GM13977 (cell line): Measurements from ENCODE around the gene CXCL8.

Experiments used
- DNase-seq: peaks from one replicate; pipeline ENCODE4 v3.0.0; 2012; ENCODE audit warnings: low spot score
- in situ Hi-C: fragments of 300-500 bp; cut with MboI; formaldehyde crosslinking; loops from one replicate; pipeline ENCODE4 v1.12.0; 2022; ENCODE audit warnings: low sequenced_read_pairs, low pct_unique_long_range_greater_than_20kb, mixed read lengths, inconsistent platforms; ENCODE audit not compliant: unreplicated experiment
- TF ChIP-seq, protein P1 (sequence below): IDR thresholded peaks from 2 replicates; pipeline ENCODE4 v1.5.1; 2012; ENCODE audit warnings: mild to moderate bottlenecking, control low read depth; ENCODE audit not compliant: insufficient read depth; ENCODE audit errors: extremely low read depth, missing control alignments

CXCL8 gene

DNA sequence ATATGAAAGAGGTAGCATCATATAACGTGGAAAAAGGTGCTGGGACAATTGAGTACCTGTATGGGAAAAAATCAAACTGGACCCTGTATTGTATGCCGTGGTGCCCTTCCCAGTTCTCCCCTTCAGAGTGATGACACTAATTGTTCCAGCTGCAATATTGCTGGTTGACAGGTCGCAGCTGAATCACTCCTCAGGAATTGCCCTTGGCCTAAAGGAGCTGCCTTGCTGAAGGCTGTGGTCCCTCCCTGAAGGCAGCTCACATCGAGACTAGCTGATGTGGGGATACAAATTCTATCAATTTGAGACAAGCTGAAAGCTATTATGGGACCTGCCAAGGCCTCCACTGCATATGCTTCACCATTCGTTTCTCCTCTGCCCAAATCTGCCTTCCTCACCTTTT lies 39.3 kb upstream of the CXCL8 start:
- no peak for DNase-seq
- TF ChIP-seq, protein P1, sequence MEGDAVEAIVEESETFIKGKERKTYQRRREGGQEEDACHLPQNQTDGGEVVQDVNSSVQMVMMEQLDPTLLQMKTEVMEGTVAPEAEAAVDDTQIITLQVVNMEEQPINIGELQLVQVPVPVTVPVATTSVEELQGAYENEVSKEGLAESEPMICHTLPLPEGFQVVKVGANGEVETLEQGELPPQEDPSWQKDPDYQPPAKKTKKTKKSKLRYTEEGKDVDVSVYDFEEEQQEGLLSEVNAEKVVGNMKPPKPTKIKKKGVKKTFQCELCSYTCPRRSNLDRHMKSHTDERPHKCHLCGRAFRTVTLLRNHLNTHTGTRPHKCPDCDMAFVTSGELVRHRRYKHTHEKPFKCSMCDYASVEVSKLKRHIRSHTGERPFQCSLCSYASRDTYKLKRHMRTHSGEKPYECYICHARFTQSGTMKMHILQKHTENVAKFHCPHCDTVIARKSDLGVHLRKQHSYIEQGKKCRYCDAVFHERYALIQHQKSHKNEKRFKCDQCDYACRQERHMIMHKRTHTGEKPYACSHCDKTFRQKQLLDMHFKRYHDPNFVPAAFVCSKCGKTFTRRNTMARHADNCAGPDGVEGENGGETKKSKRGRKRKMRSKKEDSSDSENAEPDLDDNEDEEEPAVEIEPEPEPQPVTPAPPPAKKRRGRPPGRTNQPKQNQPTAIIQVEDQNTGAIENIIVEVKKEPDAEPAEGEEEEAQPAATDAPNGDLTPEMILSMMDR = no peak
- in situ Hi-C loops = no loop called here

DNA sequence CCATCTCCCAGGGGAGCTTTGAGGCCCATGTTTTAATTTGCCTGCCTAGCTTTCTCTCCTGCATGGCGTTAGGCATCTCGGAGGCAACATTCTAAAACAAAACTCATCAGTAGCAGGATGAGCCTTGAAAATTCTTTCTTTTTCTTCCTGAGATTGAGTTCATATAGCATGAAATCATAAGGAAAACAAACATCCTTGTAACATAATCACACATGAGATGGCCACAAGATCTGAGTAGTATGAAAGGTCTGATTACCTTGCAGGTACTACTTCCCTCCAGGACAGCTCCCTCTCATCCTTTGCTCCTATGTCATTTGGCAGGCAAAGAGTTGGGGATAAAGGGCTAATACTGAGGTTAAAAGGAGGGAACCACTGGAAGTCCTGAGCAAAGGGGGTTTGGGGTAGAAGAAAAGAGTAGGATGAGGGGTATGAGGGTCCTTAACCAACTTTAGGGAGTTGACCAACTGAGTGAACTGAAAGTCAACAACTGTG lies 37.5 kb upstream of the CXCL8 start:
- TF ChIP-seq, protein P1 = no peak
- in situ Hi-C loops = no loop called here
- DNase-seq = no peak

DNA sequence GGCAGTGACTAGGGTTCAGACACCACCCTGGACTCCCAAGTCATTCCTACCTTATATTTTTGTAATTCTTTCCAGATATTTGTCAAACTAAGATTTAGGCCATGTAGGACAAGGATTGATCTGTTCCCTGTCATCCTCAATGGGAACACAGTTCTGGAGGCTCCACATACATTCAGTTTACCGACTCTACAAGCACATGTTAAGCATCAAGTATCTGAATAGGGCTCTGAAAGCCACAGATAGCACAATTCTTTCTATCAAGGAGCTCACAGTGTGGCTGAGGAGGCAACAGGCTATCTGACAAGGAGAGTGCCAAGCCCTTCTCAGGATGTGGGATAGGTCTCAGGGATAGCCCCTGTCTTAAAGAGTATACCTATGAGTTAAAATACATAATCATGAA lies 37.0 kb upstream of the CXCL8 start:
- DNase-seq = no peak
- in situ Hi-C loops = no loop called here
- TF ChIP-seq, protein P1 = no peak

DNA sequence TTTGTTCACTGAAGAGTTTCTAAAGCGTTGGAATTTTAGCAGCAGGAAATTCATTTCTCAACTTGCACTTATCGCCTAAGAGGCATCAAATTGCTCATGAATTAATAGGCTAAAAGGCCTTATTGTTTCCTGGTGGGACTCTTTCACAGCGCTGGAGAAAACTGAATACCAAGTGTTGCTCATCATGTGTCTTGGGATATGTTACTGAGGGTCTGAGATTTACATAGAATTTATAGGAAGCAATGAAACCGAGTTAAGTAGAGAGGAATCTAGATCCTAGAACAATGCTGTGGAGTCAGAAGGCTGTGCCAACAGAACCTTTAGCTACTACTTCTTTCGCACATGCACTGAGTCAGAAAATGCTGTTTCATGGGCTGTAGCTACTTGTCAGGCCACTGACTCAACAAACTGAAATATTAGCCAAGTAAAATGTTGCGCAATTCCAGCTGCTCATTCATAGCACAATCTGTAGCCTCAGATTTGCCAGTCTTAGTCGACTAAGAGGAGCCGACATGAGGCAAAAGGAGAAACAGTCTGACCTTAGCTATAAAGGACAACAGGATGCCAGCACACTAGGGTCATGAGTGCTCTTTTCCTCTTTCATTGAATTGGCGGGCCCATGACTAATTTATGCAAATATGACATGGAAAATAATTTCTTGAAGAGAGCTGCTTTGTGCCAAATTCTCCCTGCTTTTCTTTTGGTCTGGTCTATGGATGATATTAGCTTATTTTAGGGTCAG lies 35.9 kb upstream of the CXCL8 start:
- no peak for DNase-seq
- in situ Hi-C loops = no loop called here
- TF ChIP-seq, protein P1 = no peak

DNA sequence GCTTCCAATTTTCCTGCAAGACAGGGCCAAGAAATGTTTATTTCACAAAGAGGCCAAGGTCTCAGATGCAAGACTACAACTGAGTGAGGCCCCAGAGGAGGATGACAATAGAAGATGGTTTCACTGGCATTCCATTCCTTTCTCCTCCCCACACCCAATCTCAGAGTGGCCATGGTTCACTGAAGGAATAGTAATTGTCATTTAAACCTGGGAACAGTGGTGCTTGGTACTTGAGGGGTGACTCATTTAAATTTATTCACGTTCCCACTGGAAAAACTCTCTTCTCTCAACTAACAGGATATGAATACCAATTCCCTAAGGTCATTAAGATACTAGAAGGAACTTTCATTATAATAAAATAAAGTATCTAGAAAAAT lies 35.3 kb upstream of the CXCL8 start:
- no peak for DNase-seq
- in situ Hi-C loops = no loop called here
- TF ChIP-seq, protein P1 = no peak

DNA sequence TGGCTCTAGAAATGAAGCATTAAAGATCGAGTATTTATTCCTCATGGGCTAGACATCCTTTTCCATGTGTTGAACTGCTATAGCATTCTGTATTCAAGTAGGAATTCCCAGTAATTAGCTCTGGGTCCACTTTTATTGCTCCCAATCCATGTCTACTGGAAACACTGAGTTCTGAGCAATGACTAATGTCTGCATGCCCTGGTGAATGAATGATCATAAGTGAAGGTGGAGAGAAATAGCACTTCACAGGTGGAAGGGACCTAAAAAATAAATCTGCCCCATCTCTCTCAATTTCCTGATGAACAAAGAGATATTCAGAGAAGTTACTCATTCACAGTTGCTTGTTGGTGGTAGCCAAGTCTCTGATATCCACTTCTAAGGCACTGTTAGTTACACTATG lies 34.6 kb upstream of the CXCL8 start:
- TF ChIP-seq, protein P1 = no peak
- DNase-seq = no peak
- in situ Hi-C loops = no loop called here
